WTC11 (cell line): ENCODE results near the gene SRRM3.

Experiments
- ATF3 ChIP-seq: sonication (generic); formaldehyde crosslinking; conservative IDR thresholded peaks from 2 replicates; pipeline ENCODE4 v1.8.1; 2022; ENCODE audit warnings: mild to moderate bottlenecking, missing genetic modification reagents
- CREB1 ChIP-seq: sonication (generic); formaldehyde crosslinking; IDR thresholded peaks from 2 replicates; pipeline ENCODE4 v1.8.0; 2023; ENCODE audit warnings: mild to moderate bottlenecking, missing genetic modification reagents
- CTCF ChIP-seq: fragments of 200-600 bp; IDR thresholded peaks from 2 replicates; pipeline ENCODE4 v1.8.0; 2022; ENCODE audit warnings: antibody characterized with exemption
- ELF4 ChIP-seq: sonication (generic); formaldehyde crosslinking; IDR thresholded peaks from 2 replicates; pipeline ENCODE4 v1.8.1; 2022; ENCODE audit warnings: low read depth, mild to moderate bottlenecking, moderate library complexity, missing genetic modification reagents
- JUN ChIP-seq: sonication (generic); formaldehyde crosslinking; IDR thresholded peaks from 2 replicates; pipeline ENCODE4 v1.8.0; 2023; ENCODE audit warnings: mild to moderate bottlenecking, missing genetic modification reagents
- MAX ChIP-seq: sonication (generic); formaldehyde crosslinking; IDR thresholded peaks from 2 replicates; pipeline ENCODE4 v1.8.0; 2022; ENCODE audit warnings: mild to moderate bottlenecking, missing genetic modification reagents
- NR1H2 ChIP-seq: sonication (generic); formaldehyde crosslinking; IDR thresholded peaks from 2 replicates; pipeline ENCODE4 v1.9.0; 2021; ENCODE audit warnings: mild to moderate bottlenecking, moderate library complexity, missing genetic modification reagents
- NR3C1 ChIP-seq: sonication (generic); formaldehyde crosslinking; conservative IDR thresholded peaks from 2 replicates; pipeline ENCODE4 v1.8.1; 2023; ENCODE audit warnings: low read depth, mild to moderate bottlenecking, missing genetic modification reagents
- OVOL2 ChIP-seq: fragments of 250-450 bp; sonication (Bioruptor Pico); IDR thresholded peaks from 2 replicates; pipeline ENCODE4 v1.9.0; 2021; ENCODE audit warnings: mild to moderate bottlenecking, borderline replicate concordance
- SP1 ChIP-seq: sonication (generic); formaldehyde crosslinking; conservative IDR thresholded peaks from 2 replicates; pipeline ENCODE4 v1.8.1; 2022; ENCODE audit warnings: missing genetic modification reagents
- STAT6 ChIP-seq: sonication (generic); formaldehyde crosslinking; conservative IDR thresholded peaks from 2 replicates; pipeline ENCODE4 v1.8.1; 2023; ENCODE audit warnings: mild to moderate bottlenecking, low read depth, missing genetic modification reagents, moderate library complexity
- TEAD1 ChIP-seq: sonication (generic); formaldehyde crosslinking; IDR thresholded peaks from 2 replicates; pipeline ENCODE4 v1.8.0; 2022; ENCODE audit warnings: mild to moderate bottlenecking, missing genetic modification reagents
- TP53 ChIP-seq: sonication (generic); formaldehyde crosslinking; IDR thresholded peaks from 2 replicates; pipeline ENCODE4 v1.8.1; 2023; ENCODE audit warnings: mild to moderate bottlenecking, missing genetic modification reagents
- ZSCAN18 ChIP-seq: fragments of 250-450 bp; sonication (Bioruptor Pico); IDR thresholded peaks from 2 replicates; pipeline ENCODE4 v2.1.2; 2022; ENCODE audit warnings: mild to moderate bottlenecking, moderate library complexity

- TF ChIP-seq CTCF (no peak), TEAD1 (CRISPR knock-in tag) (no peak), ELF4 (CRISPR knock-in tag) (no peak), NR1H2 (CRISPR knock-in tag) (no peak), NR3C1 (CRISPR knock-in tag) (no peak), STAT6 (CRISPR knock-in tag) (no peak), MAX (no peak), SP1 (peak; percentile 66; the same call in 1 of the 2 replicates), CREB1 (no peak), ZSCAN18 (no peak), TP53 (CRISPR knock-in tag) (no peak), JUN (CRISPR knock-in tag) (no peak), ATF3 (CRISPR knock-in tag) (no peak), OVOL2 (CRISPR knock-in tag) (no peak)
These were observed 58.5 kb downstream of the SRRM3 start for GRCh38 chr7:76260171-76260703.
